Stimulated activated CD8-positive, alpha-beta memory T cell treated with anti-CD3 and anti-CD28 coated beads, Interleukin-12 subunit alpha, Interleukin-12 subunit beta, amount 100 ng/mL, for 24 hours (primary cell): ENCODE results near the gene CRABP1.
"Not testable (repeated sequence)": the region's sequence is repeated elsewhere in the genome, so short reads cannot be mapped to it uniquely, and the experiment has no call there.

Experiments
- DNase-seq: peaks from one replicate; pipeline ENCODE4 v3.0.0-alpha.2; 2020; ENCODE audit errors: extremely low read depth

CRABP1 gene

DNA sequence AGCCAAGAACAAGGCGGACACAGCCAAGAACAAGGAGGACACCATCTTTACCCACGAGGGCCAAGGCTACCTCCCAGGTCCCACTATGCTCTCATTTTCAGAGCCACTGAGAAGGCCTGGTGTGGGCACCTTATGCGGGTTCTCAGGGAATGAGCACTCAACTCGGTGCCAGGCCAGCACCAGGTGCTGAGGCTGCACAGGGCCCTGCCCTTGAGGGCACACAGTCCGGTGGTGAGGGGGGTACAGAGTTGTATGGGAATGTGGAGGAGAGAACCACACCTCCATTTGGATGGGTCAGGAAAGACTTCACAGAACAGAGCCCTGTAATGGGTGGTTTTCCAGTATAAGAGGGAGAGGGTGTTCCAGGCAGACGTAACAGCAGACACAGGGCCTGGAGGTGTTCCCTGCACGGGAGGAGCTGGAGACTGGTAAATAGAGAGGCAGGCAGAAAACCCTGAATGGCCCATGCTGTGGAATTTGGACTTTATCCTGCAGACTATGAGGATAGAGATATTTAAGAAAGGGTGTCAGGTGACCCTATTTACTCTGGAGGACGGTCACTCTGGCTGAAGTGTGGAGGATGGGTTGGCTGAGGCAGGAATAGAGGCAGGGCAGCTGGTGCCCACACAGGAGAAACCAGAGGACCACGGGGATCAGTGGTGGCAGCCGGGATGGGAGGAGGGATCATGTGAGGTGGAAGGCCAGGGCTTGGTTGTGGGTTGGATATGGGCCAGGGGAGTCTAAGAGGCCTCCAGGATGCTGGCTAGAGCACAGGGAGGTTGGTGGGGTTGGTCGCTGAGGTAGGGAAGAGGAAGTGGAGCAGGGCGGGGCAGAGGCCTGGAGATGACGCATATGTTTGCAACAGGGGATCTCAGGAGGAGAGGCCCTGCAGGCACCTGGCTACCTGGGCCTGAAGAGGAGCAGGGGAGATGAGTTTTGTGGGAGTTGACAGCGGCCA, 34.6 kb downstream of the CRABP1 start:
- DNase-seq: no peak

DNA sequence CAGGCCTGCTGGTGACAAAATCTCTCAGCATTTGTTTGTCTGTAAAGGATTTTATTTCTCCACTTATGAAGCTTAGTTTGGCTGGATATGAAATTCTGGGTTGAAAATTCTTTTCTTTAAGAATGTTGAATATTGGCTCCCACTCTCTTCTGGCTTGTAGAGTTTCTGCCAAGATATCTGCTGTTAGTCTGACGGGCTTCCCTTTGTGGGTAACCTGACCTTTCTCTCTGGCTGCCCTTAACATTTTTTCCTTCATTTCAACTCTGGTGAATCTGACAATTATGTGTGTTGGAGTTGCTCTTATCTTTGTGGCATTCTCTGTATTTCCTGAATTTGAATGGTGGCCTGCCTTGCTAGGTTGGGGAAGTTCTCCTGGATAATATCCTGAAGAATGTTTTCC, 40.0 kb downstream of the CRABP1 start:
- not testable (repeated sequence) for DNase-seq

DNA sequence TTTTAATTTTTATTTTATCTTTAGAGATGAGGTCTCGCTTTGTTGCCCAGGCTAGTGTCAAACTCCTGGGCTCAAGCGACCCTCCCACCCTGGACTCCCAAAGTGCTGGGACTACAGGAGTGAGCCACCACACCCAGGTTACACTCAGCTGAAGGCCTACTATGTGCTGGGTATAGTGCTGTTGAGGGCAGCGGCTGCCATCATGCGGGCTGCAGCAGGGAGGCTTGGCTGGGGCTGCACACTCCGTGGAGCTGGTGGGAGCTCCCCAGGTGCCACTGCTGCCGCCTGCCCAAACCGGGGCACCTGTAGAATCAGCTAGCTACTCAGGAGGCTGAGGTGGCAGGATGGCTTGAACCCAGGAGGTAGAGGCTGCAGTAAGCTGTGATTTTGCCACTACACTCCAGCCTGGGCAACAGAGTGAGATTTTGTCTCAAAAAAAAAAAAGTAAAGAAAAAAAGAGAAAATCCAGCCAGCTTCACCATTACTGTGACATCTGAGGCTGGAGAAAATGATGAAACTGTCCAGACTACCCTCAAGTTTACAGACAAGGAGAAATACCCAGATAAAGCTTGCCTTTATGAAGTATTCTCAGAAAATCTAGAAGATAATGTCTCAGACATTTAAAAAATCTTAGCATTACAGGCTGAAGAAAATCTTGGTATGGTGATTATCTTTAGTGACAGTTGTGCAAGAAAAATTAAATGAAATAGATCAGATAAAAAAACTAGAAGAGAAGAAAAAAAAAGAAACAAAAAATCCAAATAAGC, 42.1 kb downstream of the CRABP1 start:
- no peak for DNase-seq

DNA sequence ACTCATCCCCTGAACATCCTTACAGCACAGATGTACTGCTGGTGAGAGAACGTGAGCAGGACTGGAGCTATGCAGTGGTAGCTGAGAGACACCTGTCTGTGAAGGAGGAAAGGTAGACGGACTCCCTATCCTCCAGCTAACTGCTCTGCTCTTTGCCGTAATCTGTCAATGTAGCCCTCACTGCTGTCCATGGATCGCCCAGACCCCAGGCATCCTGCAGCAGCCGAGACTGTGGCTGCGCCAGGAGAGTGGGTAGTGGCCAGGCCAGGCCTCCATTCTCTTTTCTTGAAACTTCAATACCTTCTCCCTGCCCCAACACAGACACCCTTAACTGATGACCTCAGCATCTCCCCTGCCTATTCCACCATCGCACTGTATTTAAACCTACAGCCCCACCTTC, 44.5 kb downstream of the CRABP1 start:
- DNase-seq: no peak

DNA sequence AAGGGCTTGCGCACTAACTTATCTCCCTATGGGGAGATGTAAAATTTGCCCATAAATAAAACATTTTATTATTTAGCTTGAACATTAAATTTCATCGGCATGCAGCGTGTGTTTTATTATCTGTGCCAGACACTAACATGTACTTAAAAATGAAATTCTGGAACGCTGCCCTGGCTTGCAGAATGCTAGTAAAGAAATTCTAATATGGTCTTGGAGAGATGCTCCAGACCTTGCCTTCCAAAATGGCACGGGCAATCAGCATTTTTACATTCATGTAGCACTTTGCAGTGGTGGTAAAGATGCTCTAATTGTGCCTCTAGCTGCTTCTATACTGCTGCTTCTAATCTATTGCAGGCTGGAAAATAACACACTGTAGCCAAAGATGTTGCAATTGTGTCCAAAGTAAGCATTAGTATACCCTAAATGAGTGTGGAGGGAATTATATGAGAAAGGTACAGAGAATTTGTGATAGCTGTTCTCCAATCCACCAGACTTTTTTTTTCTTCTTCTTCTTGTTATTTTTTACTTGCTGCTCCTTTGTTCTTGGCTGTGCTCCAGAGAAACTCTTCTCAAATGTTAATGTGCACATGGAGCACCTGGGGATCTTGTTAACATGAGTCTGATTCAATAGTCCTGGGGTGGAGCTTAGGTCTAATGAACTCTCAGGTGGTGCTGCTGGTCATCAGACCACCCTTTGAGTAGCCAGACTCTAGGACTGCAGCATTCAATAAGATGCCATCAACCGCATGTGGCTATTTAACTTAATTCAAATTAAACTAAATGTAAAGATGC, 47.3 kb downstream of the CRABP1 start:
- no peak for DNase-seq

DNA sequence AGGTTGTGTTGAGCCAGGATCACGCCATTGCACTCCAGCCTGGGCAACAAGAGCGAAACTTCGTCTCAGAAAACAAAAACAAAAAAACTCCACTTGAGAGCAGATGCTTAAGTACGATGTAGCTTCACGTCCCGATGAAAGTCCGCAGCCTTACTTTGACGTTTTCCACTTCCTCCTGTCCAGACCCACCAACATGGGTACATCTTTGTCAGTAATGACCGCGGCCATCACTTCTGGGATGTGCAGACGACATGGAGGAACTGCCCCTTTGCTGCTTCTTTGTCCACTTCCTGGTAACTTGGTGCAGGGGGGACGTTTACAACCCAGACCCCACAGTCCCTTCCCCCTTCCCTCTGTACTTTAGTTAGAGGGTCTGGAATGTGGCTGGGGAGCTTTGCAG, 48.7 kb downstream of the CRABP1 start:
- DNase-seq: no peak

DNA sequence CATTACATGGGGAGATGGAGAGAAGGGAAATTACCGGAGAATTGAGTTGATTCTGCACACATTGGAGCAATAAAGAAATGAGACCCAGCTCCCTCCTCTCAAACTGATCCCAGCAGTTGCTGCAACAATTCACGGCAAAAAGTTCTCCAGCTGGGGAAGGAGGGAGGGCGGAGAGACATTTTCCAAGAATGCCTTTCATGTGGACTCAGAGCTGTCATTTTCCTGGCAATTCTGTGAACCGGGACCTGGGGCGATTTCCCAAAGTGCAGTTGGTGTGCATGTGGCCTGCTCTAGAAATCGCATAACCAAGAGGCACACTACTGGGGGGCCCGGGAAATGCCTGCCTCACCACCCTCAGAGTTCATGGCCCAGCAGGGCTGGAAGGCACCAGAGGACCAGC, 49.2 kb downstream of the CRABP1 start:
- no peak for DNase-seq

DNA sequence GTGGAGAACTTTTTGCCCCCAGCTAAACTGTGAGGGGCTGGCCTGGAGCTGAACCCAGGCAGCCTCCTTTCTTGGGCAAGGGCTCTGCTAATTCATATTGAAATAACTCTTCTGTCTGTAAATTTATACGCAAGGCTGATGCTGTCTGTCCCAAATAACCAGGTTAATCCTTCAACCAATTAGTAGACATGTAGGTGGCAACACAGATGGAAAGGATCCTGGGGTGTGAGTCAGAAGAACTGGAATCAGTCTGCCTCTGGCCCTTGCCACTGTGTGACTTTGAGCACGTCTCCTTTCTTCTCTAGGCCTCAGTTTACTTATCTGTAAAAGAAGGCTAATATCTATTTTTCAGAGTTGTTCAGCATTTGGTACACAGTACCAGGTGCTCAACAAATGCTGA, 49.6 kb downstream of the CRABP1 start:
- DNase-seq: no peak

DNA sequence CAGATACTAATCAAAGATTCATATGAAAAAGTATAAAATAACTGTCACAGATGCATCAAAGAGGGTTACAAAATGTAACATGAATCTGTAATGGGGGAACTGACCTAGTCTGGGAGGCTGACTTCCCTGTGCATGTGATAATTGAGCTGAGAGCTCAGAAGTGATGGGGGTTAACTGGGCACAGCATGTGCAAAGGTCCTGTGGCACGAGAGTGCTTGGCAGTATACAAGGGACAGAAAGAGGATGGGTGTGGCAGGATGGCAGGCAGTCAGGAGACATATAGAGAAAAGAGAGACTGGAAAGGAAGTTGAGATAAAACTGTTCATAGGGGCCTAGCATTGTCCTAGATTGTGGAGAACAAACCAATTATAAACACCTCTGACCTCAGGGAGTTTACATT, 50.1 kb downstream of the CRABP1 start:
- no peak for DNase-seq

DNA sequence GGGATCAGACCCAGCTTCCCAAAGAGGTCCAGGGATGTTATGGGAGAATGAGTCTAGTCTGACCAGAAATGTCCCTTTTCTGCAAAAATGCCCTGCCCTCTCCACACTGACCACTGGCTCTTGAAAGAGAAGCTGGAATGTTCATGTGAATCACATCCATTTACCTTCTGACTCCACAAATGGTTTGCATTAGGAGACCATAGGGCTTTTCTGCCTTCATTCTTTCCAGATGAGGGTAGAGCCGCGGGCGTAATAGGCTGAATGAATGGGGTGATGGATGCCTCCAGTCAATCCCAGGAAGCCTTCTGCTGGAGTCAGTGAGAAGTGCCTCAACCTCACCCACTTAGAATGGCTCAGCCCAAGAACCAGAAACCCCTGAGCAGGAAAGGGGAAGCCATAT, 50.7 kb downstream of the CRABP1 start:
- no peak for DNase-seq

DNA sequence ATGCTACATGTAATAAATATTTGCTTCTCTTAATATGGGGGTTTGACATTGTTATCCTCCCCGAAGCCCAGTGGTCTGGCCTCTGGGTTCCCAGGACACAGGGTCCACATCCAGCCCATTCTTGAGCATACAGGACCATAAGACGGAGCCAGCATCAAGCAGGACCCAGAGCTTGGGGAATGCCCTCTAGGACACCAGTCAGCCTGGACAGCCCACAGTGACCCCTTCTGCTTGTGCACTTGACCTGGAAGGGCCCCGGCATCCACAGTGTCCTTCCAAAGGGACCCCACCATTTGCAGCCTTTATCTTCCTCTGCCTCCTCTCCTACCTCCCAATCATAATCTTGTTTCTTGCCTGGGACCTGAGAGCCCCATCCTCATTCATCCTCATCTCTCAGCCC, 51.6 kb downstream of the CRABP1 start:
- DNase-seq: no peak

DNA sequence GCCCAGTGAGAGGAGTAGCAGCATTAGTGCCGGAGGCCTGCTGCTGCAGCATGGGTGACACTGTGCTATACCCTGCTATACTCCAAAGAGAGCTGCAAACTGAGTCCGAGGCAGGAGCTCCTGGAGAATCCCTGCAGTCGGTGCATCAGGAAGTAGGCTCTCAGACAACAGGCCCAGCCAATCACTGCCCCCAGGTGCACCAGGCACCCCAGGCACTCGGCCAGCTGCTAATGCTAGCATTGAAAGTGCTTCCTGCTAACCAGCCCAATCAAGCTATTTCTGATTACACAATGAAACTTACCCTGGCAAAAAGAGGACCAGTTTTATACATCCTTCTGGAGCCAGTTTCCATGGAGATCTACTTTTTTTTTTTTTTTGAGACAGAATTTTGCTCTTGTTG, 52.3 kb downstream of the CRABP1 start:
- DNase-seq: no peak

DNA sequence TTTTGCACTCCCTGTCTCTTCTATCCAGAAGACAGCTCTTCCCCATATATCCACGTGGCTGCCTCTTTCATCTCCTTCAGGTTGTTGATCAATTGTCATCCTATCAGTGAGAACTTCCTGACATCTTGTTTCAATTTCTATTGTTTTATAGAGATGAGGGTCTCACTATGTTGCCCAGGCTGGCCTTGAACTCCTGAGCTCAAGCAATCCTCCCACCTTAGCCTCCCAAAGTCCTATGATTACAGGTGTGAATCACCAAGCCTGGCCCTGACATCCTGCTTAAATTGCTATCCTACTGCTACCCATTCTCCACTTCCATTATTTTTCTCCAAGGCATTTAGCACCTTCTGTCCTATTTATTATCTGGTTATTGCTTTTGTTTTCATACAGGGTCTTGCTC, 53.0 kb downstream of the CRABP1 start:
- no peak for DNase-seq

DNA sequence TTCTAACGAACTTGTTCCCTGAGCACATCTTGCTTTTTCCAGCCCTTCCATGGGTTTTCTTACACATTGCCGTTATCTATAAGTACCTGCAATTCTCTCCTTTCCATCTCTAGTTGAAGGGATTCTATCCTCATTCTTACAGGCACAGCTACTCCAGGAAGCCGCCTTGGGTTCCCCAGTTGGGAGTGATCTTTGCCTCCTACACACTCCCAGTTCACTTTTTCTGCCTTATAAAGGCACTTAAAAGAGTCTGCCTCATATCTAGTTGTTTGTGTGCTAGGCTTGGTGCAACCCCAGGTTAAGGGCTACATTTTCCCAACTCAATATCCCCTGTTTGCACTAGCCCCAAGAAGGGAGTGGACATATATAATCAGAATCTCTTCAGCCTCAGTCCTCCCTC, 53.9 kb downstream of the CRABP1 start:
- DNase-seq: no peak

DNA sequence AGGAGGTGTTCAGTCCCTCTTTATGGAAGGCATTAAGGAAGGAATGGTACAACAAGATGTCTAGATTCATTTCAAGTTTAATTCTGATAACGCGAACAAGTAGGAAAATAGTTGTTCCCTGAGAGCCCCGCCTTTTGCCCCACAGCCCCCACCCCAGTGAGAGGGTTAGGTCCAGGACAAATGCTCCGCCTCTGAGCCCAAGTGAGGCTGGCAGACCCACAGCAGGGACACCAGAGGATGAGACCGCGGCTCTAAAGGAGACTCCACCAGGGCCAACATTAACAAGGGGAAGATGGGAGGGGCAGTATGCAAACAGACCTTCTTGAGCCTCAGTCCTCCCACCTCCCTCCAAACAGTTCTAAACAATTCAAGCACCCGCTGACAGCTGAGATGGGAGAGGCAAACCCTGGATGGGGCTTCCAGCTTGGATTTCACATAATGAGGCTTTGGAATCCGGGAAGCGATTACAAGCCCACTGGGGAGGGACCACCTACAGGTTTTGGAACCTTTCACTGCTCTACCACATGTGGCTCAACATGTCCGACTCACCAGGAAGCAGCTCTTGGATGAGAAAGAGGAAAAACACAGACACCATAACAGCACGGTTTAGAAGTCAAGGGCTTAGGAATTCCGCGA, 54.9 kb downstream of the CRABP1 start:
- DNase-seq: no peak

DNA sequence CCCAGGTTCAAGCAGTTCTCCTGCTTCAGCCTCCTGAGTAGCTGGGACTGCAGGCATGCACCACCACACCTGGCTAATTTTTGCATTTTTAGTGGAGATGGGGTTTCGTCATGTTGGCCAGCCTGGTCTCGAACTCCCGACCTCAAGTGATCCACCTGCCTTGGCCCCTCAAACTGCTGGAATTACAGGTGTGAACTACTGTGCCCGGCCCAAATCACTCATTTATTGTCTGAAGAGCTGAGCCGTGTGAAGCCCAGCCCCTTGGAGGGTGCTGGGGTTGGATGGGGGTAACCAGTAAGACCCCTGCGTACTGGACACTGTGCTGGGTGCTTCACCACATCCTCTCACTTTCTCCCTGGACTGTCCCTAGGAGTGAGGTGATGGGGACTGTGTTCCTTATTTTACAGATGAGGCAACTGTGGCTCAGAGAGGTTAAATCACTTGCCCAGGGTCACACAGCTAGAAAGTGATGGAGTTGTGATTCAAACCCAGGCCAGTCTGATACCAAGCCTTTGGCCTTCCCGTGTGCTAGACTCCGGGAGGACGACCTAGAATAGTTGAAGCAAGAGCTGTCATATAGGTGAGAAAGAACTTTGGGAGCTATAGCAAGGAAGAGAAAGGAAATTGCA, 56.1 kb downstream of the CRABP1 start:
- DNase-seq: no peak

DNA sequence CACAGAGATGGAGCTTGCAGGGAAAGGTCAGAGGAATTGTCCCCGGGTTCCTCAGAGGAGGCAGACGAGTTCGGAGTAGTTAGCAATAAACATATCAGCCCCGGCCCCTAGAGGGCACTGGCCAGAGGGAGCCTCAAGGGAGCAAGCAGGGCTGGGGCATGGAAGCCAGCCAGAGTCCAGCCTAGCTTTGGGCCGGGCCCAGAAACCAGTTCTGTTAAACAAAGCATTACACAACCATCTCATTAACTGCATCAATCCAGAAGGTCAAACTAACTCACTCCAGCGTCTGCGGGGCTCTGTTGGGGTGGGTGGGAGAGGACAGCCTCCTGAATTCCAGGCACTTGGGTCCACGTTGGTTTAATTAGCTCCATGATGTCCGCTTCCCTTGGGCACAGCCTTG, 56.8 kb downstream of the CRABP1 start:
- DNase-seq: no peak

DNA sequence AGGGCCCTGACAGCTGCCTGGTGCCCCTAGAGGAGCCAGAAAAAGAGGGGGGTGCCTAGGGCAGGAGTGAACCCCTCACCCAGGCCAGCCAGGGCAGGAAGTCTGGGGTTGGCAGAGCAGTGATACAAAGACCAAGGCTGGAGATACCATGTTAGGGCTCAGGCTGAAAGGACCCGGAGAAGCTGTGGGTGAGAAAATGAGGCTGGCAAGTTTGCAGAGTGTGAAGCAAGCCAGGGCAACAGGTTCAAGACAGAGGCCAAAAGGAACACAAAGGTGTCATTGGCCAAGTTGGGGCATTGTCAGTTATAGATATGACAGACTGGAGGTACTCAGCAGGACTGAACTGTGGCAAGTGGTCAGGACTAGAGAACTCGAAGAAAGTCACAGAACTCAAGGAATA, 57.2 kb downstream of the CRABP1 start:
- DNase-seq: no peak
